Suppressor macrophage treated with lipopolysaccharide for 1 hour (primary cell): ENCODE measurements around the gene ELMO3.
A peak's percentile ranks its signal among the peaks of the same experiment; 100 is the strongest.

Experiments
- DNase-seq, 3 donors: peaks; one replicate each; pipeline ENCODE4 v3.0.0-alpha.2; 2020 to 2022

The ELMO3 gene

DNA sequence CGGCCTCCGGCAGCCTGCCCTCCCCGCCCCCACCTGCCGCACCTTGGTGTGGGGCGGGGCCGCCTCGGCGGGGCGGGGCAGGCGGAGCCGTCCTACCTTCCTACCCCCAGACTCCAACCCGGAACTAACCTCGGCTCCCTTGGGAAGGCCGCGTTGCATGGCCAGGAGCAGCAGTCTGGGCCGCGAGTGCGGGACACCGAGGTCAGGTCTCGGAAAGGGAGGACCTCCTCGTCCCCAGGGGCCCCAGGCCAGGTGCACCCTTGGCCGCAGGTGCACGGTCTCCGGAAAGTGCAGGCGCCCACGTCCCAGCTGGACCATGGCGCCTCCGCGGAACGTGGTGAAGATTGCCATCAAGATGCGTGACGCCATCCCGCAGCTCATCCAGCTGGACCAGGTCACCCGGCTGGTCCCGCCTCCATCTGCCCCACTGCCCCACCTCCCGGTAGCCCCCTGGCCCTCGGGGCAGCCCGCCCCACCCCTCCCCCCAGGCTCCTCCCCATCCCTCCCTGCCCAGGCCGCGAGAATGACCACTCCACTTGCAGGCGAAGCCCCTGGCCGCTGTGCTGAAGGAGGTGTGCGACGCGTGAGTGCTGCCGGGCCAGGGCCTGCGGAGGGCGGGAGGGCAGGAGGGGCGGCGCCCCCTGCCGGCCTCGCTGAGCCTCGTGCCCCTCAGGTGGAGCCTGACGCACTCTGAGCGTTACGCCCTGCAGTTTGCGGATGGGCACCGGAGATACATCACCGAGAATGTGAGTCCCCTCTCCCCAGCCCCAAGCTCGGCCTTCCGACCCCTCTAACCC is at the start of gene ELMO3:
Gene ELMO3, plus strand, starts transcription at position 121 of the 797 bp plus-strand sequence. Its CDS starts 196 bp downstream, at position 317.
- no peak for DNase-seq

DNA sequence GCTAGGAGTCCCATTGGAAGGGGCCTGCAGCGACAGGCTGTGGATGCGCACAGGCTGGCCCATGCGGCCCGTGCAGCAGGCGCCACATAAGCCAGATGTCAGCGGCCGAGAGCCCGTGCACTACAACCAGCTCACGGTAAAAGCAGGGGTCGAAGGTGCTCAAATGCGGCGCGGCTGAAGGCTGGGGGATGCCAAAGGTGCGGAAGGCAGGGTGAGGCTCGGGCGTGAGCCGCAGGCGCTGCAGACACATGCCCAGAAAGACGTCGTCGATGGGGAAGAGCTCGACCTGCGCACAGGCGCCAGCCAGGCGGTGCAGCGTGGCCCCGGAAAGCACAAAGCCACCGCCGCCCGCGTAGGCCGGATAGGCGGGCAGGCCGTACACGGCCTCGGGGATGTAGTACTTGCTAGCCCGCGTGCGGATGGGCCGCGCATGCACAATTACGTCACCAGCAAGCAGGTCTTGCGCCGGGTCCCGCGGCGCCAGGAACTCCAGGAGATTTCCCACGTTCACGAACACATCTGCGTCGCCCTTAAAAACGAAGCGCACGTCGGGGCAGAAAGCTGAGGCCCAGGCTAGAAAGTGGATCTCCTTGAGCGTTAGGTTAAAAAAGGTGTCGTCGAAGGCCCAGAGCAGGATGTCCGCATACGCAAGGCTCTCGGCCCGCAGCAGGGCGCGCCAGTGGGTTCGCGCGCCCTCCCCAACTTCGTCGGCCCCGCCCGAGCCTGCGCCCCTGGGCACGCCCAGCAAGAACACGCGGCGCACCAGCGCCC is 49.5 kb upstream of the ELMO3 start:
- no peak for DNase-seq

DNA sequence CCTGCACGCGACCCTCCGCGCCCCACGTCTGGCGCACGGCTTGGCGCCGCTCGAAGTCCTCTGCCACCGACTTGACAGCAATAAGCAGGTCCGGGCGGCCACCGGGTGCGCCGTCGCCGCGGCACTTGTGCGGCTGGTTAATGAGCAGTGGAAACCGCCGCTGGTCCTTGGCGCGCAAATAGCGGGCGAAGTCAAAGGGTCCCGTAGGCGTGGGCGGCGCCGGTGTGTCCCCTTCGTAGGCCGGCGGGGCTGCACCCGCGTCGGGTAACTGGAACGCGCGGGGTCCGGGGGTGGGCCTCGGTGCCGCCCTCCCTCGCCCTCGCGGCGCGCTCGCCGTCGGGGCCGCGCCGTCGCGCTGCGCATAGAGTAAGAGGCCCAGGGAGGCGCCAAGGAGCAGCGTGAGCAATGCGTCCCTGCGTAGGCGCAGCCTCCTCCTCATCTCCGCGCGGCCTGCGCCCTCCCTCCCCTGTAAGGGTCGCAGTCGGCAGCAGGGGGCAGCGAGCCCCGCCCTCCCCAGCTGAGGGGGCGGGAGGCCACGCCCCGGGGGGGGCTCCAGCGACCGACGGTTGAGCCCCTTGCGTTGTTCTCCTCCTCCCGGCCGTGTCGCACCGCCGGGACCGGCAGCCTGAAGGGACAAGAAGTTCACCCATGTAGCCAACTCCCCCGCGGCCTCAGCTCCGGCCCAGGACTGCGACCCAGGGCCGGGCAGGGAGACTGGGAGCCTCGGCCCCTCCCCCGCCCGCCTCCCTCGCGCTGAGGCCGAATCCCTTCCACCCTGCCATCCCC is 48.7 kb upstream of the ELMO3 start:
- peak; percentile 54 to 76 (median 57) for DNase-seq

DNA sequence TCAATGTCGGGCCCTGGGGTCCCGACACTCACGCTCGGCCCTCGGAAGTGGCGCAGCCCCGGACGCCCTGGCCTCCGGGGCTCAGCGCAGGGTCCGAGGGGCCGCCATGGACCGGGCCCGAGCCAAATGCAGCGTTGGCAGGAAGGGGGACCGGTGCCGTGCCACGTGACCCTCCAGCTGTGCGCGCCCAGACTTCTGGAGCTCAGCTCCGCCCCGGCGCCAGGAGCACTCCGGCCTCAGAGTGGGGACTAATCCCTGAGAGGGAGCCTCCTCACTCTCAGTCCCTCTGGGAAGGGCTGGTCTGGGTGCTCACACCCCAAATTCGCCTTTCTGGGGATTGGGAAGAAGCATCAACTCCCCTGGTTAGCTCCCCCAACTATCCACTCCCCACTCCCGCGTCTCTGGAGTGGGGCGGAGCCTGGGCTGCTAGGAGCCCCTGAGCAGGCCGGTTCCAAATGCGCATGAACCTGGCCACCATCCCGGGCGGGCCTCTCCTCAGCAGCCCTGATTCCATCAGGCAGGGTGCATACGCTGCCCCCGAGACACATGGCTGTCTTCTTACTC is 48.0 kb upstream of the ELMO3 start, which contains the start of gene B3GNT9:
Gene B3GNT9, minus strand, starts transcription at position 166 of the 564 bp plus-strand sequence. CDS start 513 bp downstream, outside the sequence.
- peak in 1 of 3 donors; percentile 53 for DNase-seq

DNA sequence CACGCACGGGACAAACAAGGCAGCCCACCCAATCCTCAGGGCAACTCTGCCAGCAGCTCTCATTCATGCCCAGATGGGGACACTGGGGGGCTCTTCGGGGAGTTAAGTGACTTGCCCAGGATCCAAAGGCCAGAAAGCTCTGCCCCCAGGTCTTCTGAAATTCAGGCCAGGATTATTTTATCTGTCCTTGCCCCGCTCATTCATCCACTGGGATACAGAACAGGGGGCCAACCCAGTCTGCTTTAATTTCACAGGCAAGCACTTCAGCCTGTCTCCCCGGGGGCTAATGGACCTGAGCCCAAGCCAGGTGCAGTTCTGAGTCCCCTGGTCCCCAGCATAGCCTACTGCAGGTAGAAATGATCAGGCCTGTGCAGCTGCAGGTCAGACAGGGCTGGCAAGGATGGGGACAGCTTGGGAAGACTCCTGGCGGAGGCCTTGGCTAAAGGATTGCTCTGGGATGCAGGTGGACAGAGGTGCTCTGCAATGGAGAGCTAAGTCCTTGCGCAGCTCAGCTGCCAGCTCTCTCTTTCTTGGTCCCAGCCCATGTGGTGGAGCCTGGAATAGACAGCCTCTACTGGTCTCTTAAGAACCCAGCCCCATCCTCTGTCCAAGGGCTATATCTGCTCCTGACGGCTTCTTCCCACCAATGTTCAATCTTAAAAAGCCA is 47.4 kb upstream of the ELMO3 start:
- DNase-seq = no peak

DNA sequence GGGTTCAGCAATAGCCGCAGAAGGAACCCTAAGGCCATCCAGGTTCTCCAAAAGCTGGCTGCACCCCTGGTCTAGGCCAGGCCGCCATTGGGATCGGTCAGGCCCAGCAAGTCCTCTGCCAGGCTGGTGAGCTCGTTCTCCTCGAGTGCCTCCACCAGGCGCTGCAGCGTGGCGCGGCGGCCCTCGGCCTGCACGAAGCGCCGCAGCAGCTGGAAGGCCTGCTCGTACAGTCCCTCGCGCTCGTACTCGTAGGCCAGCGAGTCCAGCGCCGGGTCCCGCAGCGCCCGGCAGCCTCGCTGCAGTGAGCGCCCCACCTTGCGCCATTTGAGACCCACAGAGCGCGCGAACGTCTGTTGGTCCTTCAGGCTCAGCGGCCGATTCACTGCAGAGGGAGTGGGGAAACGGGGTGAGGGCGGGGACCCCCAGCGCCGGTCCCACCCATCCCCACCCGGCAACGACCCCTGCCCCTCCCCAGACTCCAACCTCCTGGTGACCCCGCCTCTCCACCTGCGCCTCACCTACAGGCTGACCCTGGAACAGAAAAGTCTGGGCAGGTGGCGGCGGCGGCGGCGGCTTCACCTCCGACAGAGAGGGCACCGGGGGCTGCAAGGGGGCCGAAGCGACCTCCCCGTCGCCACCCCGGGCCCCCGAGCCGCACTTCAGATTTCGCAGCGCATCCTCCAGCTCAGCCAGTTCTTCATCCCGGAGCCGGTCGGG is 44.2 kb upstream of the ELMO3 start:
- DNase-seq = no peak

GRCh38 chr16:67155295-67156142 is 43.4 kb upstream of the ELMO3 start:
- DNase-seq = peak; percentile 81 to 94 (median 90)

DNA sequence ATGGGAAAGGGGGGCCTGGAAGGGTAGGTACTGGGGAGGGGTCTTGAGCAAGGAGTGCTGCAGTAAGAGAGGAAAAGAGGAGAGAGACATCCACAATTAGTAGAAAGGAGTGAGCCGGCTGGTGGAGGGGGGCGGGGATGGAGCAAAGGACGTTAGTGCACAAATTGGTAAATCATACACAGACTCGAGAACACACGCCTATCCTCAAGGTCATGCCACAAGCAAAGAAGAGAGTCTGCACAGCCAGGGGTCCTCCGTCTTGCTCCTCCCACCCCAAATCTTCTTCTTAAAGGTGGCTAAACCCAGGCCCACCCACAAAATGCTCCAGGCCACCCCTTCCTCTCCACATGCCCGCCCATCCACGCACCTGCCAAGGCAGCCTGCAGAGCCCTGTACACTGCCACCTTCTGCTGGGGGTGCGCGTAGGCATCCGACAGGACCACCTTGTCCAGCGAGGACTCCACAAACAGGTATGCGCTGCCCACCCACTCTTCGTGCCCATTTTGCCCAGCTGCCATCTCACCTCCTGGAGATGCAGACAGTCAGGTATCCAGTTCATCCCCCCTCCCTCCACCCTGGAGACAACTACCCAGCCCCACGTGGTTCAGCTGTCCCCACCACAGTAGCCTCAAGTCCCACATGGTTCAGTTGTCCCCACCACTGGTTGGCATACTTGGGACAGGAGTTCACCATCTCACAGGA is 42.6 kb upstream of the ELMO3 start:
- DNase-seq = no peak

- no peak for DNase-seq
Measured at GRCh38 chr16:67157106-67157748, 41.7 kb upstream of the ELMO3 start.

GRCh38 chr16:67157892-67158635 is 40.9 kb upstream of the ELMO3 start:
- DNase-seq = no peak

- peak; percentile 95 to 97 (median 97) for DNase-seq
Measured at GRCh38 chr16:67158637-67159600, 40.0 kb upstream of the ELMO3 start.

DNA sequence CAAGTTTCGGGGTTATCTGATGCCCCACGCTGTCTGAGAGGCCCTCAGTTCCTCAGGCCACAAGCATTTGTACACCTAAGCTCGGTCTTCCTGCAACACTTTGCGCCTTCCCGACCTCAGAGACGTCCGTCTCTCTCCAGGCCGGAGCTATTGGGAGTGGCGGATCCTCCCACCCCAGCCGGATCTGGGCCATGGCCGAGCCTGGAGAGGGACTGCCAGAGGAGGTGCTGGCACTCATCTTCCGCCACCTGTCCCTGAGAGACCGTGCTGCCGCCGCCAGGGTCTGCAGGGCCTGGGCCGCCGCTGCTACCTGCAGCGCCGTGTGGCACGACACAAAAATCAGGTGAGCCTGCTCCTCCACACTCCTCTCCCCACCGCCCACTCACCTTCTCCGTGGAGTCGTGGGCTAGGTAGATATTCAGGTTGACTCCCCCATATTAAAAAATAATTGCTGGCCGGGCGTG is 37.3 kb upstream of the ELMO3 start:
- no peak for DNase-seq

DNA sequence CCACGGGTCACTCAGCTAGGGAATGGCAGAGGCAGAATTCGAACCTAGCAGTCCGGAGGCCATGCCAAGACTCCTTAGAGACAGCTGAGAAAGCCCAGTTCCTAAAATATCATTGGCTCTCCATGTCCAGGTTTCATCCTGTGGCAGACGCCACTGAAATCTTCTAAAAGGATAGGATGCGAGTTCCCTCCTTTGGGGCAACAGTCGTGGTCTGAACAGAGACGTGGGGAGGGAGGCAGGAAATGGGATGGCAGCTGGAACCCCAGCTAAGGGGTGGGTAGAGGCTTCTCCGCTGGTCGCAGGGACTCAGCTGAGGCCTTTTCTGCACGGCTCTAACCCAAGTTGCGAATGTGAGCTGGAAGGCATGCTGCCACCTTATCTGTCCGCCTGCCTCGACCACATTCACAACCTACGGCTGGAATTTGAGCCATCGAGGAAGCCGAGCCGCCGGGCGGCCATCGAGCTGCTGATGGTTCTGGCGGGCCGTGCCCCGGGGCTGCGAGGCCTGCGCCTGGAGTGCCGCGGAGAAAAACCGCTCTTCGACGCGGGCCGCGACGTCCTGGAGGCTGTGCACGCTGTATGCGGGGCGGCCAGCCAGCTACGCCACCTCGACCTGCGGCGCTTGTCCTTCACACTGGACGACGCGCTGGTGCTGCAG is 36.3 kb upstream of the ELMO3 start:
- peak in 2 of 3 donors; percentile 43 to 52 for DNase-seq

- DNase-seq = peak in 2 of 3 donors; percentile 48 to 63
Measured at GRCh38 chr16:67163164-67163998, 35.5 kb upstream of the ELMO3 start.

DNA sequence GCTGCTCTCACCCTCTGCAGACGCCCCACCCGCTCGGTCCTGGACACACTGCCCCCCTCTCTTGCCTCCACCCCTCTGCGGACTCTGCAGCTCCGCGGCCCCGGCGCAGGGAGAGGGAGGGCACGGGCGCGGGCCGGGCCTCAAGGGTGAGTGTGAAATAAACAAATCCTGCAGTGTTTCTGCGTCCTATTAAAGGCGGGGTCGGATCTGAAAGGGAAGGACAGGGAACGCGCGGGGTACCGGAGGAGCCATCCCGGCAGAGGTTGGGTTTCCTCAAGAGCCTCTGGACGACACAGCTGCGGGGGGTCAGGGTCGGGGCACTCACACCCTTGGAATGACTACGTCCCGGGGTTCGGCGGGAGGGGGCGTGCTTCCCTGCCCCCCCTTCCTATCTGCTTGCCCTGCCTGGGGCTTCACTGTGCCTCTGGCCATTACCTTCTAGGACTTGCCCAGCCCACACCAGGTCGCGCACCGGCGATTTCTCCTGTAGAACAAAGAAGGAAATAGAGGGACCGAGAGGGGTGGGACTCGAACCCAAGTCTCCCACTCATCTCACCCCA is 34.9 kb upstream of the ELMO3 start:
- peak in 1 of 3 donors; percentile 21 for DNase-seq
